Activated CD8-positive, alpha-beta memory T cell treated with anti-CD3 and anti-CD28 coated beads for 1 hour (primary cell): ENCODE measurements around the gene PNCK.
"Not testable (repeated sequence)": the region's sequence is repeated elsewhere in the genome, so short reads cannot be mapped to it uniquely, and the experiment has no call there.

Experiments used
- DNase-seq, 2 donors: peaks; one replicate each; pipeline ENCODE4 v3.0.0-alpha.2; 2020; ENCODE audit warnings: low read depth in 1 of 2; ENCODE audit errors: extremely low read depth in 1 of 2

PNCK gene

GRCh38 chrX:153673428-153674218 lies at the start of gene PNCK:
Gene PNCK (minus strand): TSS chrX:153673813. CDS start chrX:153673076, 737 bp downstream.
- no peak for DNase-seq

GRCh38 chrX:153722704-153723350 lies 49.2 kb upstream of the PNCK start:
- DNase-seq, result no peak

GRCh38 chrX:153719701-153720100 lies 46.1 kb upstream of the PNCK start:
- DNase-seq, result no peak

GRCh38 chrX:153719238-153719637 lies 45.6 kb upstream of the PNCK start:
- no peak for DNase-seq

GRCh38 chrX:153717445-153717844 lies 43.8 kb upstream of the PNCK start:
- no peak for DNase-seq

- DNase-seq, result no peak
Measured at GRCh38 chrX:153714256-153714655, 40.6 kb upstream of the PNCK start.

- DNase-seq, result no peak
Measured at GRCh38 chrX:153709726-153710674, 36.4 kb upstream of the PNCK start.

GRCh38 chrX:153708415-153708814 lies 34.8 kb upstream of the PNCK start:
- no peak for DNase-seq

- no peak for DNase-seq
Measured at GRCh38 chrX:153707406-153707805, 33.8 kb upstream of the PNCK start.

- no peak for DNase-seq
Measured at GRCh38 chrX:153706799-153707198, 33.2 kb upstream of the PNCK start.

- DNase-seq, result not testable (repeated sequence)
Measured at GRCh38 chrX:153705403-153706060, 31.9 kb upstream of the PNCK start.

- not testable (repeated sequence) for DNase-seq
Measured at GRCh38 chrX:153704631-153705402, 31.2 kb upstream of the PNCK start.

- DNase-seq, result no peak
Measured at GRCh38 chrX:153704021-153704526, 30.5 kb upstream of the PNCK start.

GRCh38 chrX:153703036-153703370 lies 29.4 kb upstream of the PNCK start:
- no peak for DNase-seq

GRCh38 chrX:153702336-153703035 lies 28.9 kb upstream of the PNCK start:
- no peak for DNase-seq

GRCh38 chrX:153701706-153702105 lies 28.1 kb upstream of the PNCK start:
- DNase-seq, result no peak

GRCh38 chrX:153700967-153701366 lies 27.4 kb upstream of the PNCK start:
- no peak for DNase-seq

GRCh38 chrX:153700376-153700945 lies 26.8 kb upstream of the PNCK start:
- no peak for DNase-seq

- DNase-seq, result not testable (repeated sequence)
Measured at GRCh38 chrX:153699784-153700371, 26.3 kb upstream of the PNCK start.
